ENCODE results near the gene PRR16.
"Not testable (repeated sequence)": the region's sequence is repeated elsewhere in the genome, so short reads cannot be mapped to it uniquely, and the experiment has no call there.

PRR16 gene

GRCh38 chr5:120677481-120677880 lies 213.4 kb downstream of the PRR16 start:
- no peak for DNase-seq

- DNase-seq = no peak
Observed at GRCh38 chr5:120678279-120678678, 214.2 kb downstream of the PRR16 start.

- DNase-seq = no peak
Observed at GRCh38 chr5:120682851-120683250, 218.8 kb downstream of the PRR16 start.

- no peak for DNase-seq
Observed at GRCh38 chr5:120683580-120683979, 219.5 kb downstream of the PRR16 start.

GRCh38 chr5:120684213-120684612 lies 220.1 kb downstream of the PRR16 start:
- no peak for DNase-seq

- DNase-seq = no peak
Observed at GRCh38 chr5:120684749-120685415, 220.8 kb downstream of the PRR16 start.

- DNase-seq = no peak
Observed at GRCh38 chr5:120690621-120691407, 226.7 kb downstream of the PRR16 start.

GRCh38 chr5:120692325-120692724 lies 228.2 kb downstream of the PRR16 start:
- no peak for DNase-seq

- DNase-seq = no peak
Observed at GRCh38 chr5:120695368-120695880, 231.3 kb downstream of the PRR16 start.

GRCh38 chr5:120697147-120697546 lies 233.0 kb downstream of the PRR16 start:
- no peak for DNase-seq

GRCh38 chr5:120697670-120698327 lies 233.7 kb downstream of the PRR16 start:
- DNase-seq = not testable (repeated sequence)

- DNase-seq = not testable (repeated sequence)
Observed at GRCh38 chr5:120700653-120701052, 236.6 kb downstream of the PRR16 start.

- not testable (repeated sequence) for DNase-seq
Observed at GRCh38 chr5:120702817-120703538, 238.9 kb downstream of the PRR16 start.

GRCh38 chr5:120703918-120704587 lies 240.0 kb downstream of the PRR16 start:
- DNase-seq = no peak

- DNase-seq = no peak
Observed at GRCh38 chr5:120706877-120707276, 242.8 kb downstream of the PRR16 start.

- DNase-seq = no peak
Observed at GRCh38 chr5:120717381-120717780, 253.3 kb downstream of the PRR16 start.

GRCh38 chr5:120730214-120730613 lies 266.1 kb downstream of the PRR16 start:
- no peak for DNase-seq

- no peak for DNase-seq
Observed at GRCh38 chr5:120734033-120734432, 269.9 kb downstream of the PRR16 start.

GRCh38 chr5:120735076-120735475 lies 271.0 kb downstream of the PRR16 start:
- DNase-seq = no peak

All from stimulated activated CD4-positive, alpha-beta T cell treated with anti-CD3 and anti-CD28 coated beads, Interleukin-2, amount 100 ng/mL, for 24 hours (primary cell).